ENCODE results near the gene GMPPA.

The GMPPA gene

DNA sequence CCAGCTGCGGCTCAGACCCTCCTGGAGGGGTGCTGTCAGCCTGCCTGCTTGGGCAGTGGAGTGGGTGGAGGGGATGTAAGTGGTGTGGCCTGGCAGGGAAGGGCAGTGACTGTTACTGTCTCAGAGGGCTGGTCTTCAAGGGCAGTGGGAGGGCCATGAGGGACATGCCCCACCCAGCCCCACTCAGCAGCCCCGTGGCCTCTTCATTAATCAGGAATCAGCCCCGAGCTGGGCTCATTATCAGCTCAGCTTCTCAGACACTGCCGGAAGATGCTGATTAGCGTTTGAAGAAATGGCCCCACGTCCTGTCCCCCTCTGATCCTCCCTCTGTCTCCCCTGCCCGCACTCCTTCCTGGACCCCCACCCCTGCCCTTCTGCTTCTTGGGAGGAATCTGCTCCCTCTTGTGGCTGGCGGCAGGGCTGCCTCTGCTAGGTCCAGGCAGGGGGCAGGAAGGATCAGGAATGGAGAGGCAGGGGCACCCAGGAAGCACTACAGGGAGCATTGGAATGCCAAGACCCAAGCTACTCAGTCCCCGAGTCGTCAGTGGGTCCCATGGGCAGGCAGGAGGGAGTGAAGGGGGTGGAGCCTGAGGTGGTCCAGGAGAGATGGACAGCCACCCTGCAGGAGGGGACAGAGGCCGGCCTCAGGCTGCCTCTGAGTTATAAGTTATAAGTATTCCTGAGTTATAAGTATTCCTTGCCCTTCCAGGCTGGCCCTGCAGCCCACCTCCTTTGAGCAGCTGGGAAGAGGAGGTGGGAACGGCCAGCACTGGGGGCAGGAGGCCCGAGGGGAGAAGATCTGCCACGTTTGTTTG, 22.6 kb downstream of the GMPPA start:
- no peak for DNase-seq (ENCODE audit: low read depth in 2 of 2)

DNA sequence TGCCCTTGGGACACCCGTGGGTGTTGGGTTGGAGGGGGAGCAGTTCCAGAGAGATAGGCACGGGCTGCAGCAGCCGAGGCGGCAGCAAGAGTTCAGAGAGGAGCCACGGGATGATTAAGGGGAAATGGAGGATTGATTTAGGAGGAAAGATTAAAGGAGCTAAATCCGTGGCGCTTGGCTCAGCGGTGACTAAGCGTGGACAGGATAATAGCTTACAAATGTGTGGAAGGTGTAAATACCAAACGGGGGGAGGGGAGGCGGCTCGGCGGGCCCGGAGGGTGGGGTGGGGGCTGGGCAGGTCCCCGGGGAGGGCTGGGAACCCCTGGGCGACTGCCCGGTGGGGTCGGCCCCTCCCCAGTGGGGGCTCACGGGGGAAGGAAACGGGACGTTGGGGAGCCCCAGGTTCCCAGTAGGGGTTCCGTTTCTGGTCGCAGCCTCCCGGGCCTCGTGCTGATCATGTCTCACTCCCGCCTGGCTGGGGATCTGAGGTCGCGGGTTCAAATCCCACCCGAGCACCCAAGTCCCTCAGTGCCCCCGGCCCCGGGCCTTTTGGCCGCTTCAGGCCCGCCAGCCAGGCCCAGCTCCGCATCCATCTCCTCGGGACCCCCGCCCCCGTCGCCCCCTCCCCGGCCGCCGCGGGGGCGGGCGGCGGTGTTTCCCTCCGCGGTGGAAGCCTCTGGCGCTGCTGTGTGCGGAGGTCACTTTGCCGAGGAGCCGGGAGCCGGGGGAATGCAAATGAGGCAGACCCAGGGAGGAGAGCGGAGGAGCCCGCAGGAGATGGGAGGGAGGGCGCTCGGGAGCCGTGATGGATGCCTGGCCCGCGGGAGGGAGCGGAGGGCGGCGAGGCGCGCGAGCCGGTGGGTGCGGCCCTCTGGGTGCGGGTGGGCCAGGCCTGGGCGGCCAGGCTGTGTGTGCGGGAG, 23.7 kb downstream of the GMPPA start:
- peak; percentile 81 to 84 for DNase-seq (ENCODE audit: low read depth in 2 of 2)

DNA sequence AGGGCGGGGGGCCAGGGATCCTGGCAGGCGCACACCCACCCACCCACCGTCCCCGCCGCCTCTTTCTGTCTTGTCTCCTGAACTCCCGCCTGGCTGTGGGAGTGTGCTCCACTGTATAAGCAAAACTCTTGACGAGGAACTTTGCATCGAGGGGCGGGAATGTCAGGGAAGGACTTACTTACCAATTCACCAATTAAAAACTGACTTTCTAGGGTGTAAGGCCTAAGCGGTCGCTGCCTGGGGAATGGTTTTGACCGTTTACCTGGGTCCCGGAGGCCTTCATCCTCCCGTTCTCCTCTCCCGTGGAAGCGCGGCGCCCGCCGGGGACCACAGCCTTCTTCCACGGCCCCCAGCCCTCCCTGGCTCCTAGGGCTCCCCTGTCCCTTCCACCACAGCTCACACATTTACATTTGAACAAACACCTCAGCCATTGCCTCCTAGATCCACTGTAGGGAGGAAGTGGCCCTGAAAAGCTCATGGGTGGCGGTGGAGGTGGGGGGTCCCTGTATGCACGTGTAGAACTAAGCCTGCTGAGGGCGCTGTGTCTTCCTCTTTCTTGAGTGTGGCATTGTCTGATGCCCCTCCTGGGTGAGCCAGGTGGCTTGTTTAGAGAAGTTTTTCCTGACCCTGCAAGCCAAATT, 24.5 kb downstream of the GMPPA start:
- no peak for DNase-seq (ENCODE audit: low read depth in 2 of 2)

DNA sequence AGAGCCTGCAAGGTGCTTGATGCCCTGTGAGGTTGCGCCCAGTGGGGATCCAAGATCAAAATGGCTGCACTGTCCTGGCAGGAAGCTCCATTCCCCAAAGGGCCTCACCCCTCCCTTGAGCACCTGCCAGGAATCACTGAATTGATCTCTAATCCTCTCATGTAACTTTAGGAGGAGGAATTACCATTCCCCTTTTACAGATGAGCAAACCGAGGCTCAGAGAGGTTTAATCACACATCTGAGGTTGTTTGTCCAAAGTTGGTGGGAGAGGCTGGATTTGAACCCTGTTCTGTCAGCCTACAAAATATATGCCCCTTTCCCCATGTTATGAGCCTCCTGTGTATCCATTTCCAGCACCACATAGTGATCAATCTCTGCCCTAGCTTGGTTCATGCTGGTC, 26.1 kb downstream of the GMPPA start:
- no peak for DNase-seq (ENCODE audit: low read depth in 2 of 2)

DNA sequence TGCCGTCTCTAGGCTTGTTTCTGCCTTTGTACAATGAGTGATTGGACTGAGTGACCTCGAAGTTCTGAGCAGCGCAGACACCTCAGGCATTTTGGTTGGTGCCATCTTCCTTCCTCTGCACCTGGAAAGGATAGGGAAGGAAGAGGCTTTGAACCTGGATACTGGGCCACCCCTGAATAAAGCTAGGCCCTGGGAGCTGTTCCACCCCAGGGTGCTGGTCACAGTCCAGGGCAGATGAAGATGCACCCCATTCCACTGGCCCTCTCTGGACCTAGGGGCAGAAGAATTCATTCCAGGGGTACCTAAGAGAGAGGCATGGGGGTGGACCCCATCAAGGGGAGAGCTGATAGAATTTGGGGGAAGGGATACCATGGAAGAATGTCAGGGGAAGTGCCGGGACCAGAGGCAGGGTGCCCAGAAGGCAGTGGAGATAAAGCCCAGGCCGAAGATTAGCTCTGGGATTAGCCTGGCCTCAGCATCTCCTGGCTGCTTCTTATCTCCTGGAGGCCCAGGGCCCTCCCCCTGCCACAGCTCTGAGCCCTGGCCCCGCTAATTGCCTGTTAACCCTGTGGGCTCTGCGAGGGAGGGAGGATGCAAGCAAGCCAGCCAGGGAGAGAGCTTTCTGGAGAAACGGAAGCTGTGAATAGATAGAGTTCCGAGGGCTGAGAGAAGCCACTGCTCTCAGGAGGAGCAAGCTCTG, 27.0 kb downstream of the GMPPA start:
- no peak for DNase-seq (ENCODE audit: low read depth in 2 of 2)

DNA sequence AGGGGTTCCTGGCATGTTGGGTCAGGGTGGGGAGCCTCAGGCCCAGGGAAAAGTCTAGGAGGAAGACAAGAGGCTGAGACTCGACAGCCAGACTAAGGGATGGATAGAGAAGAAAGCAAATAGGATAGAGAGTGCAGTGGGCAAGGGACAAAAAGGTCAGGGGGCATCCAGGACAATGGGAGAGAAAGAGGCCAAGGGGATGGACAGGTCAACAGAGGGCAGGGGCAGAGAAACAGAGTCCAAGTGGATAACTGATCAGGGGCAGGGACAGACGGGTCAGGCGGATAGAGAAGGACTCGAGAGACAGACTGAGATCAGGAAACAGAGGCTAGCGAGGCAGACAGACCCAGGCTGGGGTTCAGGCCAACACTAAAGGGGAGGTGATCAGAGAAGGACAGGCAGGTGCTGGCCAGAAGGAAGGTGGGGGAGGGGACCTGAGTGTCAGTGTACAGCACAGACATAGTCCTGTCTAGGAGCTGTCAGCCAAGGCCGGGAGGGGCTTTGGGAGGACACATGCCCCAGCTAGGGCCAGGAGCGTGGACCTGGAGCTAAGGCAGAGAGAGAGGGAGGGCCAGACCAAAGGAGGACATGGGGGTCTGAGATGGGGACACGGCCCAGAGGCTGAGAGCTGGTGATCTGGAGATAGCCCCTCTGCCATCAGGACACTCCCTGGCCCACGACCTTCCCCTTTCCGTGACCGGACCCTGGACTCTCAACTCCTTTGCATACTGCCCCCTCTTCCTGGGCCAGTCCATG, 27.8 kb downstream of the GMPPA start:
- DNase-seq (ENCODE audit: low read depth in 2 of 2) = no peak

DNA sequence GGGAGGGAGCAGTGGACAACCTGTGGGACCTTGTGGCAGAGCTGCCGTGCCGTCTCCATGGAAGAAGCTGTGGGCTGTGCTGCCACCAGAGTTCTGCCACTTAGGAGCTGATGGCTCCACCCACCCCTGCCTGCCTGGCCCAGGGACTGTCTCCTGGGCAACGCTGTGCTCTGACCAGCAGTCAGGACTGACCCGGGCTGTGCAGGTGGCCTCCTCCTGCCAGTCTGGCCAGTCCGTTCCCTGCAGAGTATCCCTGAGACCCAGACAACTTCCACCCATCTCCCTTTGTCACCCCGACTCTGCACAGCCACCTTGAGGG, 28.3 kb downstream of the GMPPA start:
- no peak for DNase-seq (ENCODE audit: low read depth in 2 of 2)

DNA sequence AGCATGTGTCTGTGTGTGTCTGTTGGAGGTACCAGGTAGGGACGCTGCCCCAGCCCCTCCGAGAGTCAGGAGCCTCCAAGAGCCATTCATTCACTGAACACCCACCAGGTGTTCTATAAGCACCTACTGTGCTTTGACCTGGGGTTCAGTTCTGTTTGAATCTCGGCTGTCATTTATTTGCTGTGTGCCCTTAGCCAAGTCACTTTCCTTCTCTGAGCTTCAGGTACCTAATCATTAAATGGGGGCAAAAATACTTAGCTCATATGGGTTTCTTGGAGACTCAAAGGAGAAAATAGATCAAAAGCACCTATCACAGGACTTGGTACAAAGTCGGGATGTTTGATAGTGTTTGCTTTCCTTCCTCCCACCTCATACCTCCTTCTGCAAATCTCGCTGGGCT, 28.8 kb downstream of the GMPPA start:
- no peak for DNase-seq (ENCODE audit: low read depth in 2 of 2)

DNA sequence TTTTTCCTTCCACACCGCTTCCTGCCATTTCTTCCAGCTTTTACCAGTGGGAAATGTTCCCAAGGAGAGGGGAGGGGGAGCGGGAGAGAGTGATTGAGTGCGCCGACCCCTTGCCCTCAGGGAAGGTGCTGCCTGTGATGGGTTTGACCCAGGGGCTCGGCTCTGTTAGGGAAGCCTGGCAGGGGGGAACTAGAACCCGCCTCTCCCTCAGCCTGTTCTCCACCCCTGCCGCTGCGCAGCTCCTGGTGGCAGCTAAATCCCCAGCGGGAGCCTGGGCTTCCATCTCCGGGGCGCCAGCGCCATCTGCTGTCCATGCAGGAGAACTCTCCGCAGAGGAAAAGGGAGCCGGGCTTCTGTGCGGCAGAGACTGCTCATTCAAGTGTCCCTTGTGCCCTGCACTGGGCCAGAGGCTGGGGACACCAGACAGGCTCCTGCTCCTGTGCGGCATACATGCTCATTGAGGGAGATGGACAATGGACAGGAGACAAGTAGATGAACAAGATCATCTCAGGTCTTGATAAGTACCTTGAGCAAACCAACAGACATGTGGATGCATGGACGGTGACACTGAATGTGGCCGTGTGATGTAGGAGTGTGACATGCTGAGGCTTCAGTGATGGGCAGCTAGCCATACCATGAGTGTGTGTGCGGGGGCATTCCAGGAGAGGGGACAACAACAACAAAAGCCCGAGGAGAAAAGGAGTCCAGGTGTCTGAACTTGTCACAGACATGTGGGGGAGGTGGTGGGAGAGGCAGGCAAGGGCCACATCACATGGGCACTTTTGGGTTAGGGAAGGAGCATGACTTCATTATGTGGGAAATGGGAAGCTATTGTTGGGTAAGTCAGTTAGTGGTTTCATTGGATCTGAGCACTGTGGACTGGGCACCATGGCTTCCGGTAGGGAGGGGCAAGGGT, 31.6 kb downstream of the GMPPA start:
- DNase-seq (ENCODE audit: low read depth in 2 of 2) = peak; percentile 51 to 60

DNA sequence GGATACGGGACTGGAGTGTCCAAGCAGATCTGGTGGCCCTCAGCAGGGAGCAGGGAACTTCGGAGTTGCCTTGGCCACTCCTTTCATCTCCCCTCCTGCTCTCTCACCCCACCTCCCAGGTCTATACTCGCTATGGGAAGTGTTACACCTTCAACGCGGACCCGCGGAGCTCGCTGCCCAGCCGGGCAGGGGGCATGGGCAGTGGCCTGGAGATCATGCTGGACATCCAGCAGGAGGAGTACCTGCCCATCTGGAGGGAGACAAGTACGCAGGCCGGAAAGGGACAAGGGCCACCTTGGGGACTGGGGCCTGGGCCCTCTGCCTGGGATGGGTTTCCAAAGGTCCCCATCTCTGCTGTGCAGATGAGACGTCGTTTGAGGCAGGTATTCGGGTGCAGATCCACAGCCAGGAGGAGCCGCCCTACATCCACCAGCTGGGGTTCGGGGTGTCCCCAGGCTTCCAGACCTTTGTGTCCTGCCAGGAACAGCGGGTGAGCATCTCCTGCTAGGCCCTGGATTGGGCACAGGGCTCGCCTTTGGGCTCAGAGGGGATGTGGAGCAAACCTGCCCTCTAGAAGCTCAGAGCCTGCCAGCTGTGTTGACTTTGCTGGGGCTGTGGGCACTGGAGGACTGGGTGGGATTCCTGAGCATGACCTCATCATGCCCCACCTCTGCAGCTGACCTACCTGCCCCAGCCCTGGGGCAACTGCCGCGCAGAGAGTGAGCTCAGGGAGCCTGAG, 33.1 kb downstream of the GMPPA start:
- DNase-seq (ENCODE audit: low read depth in 2 of 2) = no peak

DNA sequence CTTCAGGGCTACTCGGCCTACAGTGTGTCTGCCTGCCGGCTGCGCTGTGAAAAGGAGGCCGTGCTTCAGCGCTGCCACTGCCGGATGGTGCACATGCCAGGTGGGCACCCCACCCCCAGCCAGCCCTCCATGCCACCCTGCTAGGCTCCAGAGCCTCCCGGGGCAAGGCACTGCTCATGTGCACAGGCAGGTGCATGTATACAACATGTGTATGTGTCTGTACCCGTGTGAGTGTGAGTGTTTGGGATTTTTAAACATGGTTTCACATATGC, 33.6 kb downstream of the GMPPA start:
- DNase-seq (ENCODE audit: low read depth in 2 of 2) = no peak

DNA sequence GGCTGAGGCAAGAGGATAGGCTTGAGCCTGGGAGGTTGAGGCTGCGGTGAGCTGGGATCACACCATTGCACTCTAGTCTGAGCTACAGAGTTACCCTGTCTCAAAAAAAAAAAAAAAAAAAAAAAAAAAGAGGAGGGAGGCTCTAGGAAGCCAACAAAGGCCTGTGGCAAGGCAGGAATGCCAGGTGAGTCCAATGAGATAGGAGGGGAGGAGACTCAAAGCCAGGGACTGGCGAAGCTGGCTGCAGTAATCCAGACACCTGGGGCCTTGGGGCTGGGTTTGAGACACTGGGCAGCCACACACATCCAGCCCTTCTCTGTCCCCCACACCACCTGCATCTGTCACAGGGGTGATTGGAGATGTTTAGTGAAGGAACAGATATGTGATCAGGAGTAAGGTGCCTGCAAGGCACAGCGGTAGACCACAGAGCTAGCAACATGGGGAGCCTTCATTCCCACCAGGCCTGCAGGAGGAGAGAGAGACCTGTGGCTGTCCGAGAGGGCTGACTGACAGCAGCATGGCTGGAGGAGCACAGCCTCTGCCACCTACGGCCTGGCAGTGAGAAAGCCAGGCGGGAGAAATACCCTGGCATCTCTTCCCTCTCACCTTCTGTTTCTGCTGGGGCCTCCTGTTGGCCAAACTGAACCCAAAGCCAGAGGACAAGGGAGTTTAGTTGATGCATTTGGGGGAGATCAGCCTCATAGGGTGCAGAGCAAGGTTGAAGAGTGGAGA, 35.4 kb downstream of the GMPPA start:
- DNase-seq (ENCODE audit: low read depth in 2 of 2) = no peak

DNA sequence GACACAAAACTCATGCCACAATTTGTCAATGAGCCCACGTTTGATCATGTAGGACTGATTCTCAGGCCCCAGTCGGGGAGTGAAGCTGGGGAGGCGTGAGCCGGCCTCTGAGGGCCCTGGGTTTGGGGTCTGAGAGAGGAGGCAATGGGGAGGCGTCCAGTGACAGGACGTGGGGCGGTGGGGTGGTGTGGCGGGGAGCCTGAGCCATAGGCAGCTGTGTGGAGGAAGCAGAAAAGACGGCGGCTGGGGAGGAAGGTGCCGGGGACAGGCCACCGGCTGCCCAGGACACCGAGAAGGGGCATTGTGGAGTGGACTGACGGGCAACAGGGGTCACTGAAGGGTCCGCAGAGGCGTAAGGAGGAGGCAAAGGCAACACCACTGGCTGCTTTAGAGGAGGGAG, 37.7 kb downstream of the GMPPA start:
- DNase-seq (ENCODE audit: low read depth in 2 of 2) = no peak

DNA sequence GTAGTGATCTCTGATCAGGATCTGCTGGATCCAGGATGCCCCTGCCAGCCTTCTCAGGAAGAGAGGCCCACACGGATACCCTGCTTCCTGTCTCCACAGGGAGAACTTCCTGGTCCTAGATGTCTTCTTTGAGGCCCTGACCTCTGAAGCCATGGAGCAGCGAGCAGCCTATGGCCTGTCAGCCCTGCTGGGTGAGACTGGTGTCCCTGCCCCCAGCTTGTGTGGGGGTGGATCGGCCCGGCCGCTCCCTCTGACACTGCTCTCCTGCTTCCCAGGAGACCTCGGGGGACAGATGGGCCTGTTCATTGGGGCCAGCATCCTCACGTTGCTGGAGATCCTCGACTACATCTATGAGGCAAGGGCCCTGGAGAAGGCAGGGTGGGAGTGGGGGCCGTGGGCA, 38.3 kb downstream of the GMPPA start:
- DNase-seq (ENCODE audit: low read depth in 2 of 2) = no peak

DNA sequence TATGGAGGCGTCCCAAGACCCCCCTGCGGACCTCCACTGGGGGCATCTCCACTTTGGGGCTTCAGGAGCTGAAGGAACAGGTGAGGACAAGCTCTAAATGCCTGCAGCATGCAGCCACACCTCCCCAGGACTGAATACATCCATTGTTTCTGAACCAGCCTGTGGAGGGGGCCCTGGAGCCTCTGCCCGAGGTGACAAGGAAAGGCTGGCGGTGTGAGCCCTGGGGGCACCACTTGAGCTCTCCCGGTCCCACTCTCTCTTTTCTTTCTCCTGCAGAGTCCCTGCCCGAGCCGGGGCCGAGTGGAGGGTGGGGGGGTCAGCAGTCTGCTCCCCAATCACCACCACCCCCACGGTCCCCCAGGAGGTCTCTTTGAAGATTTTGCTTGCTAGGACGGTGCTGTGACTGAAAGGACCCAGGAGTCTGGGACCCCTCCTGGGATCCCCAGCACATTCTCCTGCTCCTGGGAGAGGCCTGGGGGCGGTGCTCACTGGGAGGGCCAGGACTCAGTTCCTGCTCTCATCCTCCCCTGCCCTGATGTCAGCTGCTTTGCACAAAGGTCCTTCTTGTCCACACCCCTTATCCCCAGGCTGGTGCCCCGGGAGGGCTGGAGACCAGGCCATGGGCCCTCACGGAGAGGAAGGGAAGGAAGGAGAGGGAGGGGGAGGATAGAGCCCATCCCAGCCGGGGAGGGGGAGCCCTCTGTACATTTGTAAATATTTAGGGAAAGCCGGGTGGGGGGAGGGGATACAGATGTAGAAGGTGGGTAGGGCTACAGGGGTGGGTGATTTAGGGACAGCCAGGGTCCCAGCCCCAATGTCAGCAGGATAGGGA, 39.2 kb downstream of the GMPPA start:
- DNase-seq (ENCODE audit: low read depth in 2 of 2) = no peak

DNA sequence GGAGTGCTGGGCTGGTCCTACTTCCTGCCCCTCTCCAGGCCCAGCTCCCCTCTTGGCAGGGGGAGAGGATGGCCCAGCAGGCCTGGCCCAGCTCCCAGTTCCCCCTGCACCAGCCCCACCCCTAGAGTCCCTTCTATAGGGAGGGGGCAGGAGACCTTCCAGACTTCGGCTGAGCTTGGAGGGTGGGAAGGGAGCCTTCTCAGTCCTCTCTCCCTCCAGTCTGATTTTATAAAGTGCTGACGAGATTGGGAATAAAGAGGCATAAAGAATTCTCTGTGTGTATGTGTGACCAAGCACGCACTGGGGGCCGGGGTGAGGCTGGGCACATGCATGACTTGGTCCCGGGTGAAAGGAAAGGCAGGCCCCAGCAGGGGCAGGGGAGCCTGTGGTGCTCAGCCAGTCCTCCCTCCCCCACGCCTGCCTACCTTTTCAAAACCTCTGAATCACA, 39.8 kb downstream of the GMPPA start:
- no peak for DNase-seq (ENCODE audit: low read depth in 2 of 2)

DNA sequence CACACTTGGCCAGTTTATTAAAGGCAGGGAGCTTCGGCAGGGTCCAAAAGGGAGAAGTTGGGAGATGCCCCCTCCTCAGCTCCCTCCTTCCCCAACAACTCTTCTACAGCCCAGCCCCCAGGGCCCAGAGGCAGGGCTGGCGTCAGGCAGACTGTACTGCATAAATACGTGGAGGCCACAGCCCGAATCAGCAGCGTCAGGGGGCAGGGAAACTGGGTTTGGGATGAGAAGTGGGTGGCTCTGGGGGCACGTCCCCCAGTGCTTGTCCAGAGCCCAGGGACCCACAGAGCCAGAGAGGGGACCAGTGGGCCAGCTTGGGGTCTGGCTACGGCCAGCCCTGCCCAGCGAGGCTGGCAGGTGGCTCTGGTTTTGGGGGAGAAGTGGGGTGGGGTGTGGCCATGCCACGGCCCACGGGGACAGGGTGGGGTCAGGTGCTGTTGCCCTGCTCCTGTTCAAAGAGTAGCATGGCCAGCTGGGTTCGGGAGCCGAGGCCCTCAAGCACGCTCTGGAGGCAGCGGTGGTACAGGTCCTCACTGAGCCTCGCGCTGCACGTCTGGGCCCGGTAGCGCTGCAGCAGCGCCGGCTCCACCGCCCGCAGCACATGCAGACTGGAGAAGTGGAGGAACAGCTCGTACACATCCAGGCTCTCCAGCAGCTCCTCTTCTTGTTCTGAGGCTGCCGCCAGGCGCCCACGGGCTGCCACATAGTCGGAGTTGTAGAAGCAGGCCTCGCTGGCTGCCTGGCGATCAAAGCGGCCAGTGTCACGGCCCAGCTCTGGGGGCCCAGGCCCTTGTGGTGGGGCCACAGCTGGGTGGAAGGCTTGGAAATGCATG, 40.5 kb downstream of the GMPPA start:
- no peak for DNase-seq (ENCODE audit: low read depth in 2 of 2)
